DOHH2 (cell line): ENCODE results near the gene ANKS1B.
A peak's percentile ranks its signal among the peaks of the same experiment; 100 is the strongest.

Experiments used
- EZH2phosphoT487 ChIP-seq: fragments of 200-600 bp; sonication (generic); IDR thresholded peaks from 2 replicates; pipeline ENCODE4 v1.6.1; 2017; ENCODE audit warnings: borderline replicate concordance, mild to moderate bottlenecking, antibody characterized with exemption, low read length, moderate library complexity, mixed read lengths
- TF ChIP-seq, protein P1 (sequence below): fragments of 200-600 bp; sonication (generic); IDR thresholded peaks from one replicate; pipeline ENCODE4 v1.5.1; 2014; ENCODE audit warnings: antibody characterized with exemption, mild to moderate bottlenecking, low read depth, low read length; ENCODE audit not compliant: poor library complexity, severe bottlenecking

GRCh38 chr12:98698603-98699463 lies 1285.9 kb downstream of the ANKS1B start:
- TF ChIP-seq, protein P1, sequence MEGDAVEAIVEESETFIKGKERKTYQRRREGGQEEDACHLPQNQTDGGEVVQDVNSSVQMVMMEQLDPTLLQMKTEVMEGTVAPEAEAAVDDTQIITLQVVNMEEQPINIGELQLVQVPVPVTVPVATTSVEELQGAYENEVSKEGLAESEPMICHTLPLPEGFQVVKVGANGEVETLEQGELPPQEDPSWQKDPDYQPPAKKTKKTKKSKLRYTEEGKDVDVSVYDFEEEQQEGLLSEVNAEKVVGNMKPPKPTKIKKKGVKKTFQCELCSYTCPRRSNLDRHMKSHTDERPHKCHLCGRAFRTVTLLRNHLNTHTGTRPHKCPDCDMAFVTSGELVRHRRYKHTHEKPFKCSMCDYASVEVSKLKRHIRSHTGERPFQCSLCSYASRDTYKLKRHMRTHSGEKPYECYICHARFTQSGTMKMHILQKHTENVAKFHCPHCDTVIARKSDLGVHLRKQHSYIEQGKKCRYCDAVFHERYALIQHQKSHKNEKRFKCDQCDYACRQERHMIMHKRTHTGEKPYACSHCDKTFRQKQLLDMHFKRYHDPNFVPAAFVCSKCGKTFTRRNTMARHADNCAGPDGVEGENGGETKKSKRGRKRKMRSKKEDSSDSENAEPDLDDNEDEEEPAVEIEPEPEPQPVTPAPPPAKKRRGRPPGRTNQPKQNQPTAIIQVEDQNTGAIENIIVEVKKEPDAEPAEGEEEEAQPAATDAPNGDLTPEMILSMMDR = peak; percentile 74
- no peak for TF ChIP-seq EZH2phosphoT487
